Type B pancreatic cell (in vitro differentiated cells): Measurements from ENCODE around the gene STK11IP. TPM values are rescaled to one million over a fixed set of nuclear protein-coding genes. Genes with fewer than 3 reads are reported as not detected.
A peak's percentile ranks its signal among the peaks of the same experiment; 100 is the strongest.

ENCODE experiments used
- DNase-seq: peaks from one replicate; pipeline ENCODE4 v3.0.0; 2021; ENCODE audit warnings: mixed read lengths; ENCODE audit not compliant: unreplicated experiment; ENCODE audit errors: extremely low spot score
- H3K27ac Mint-ChIP-seq: 2 replicates; pipeline ENCODE4 v1.8.0; 2021; ENCODE audit warnings: mild to moderate bottlenecking, mixed read lengths
- H3K27me3 Mint-ChIP-seq: 2 replicates; pipeline ENCODE4 v1.8.0; 2021; ENCODE audit warnings: mixed read lengths
- H3K36me3 Mint-ChIP-seq: 2 replicates; pipeline ENCODE4 v1.8.0; 2021; ENCODE audit warnings: mixed read lengths
- H3K4me1 Mint-ChIP-seq: one replicate; pipeline ENCODE4 v1.8.0; 2021; ENCODE audit warnings: mixed read lengths; ENCODE audit not compliant: unreplicated experiment
- H3K4me3 Mint-ChIP-seq: 2 replicates; pipeline ENCODE4 v1.8.0; 2021; ENCODE audit warnings: mild to moderate bottlenecking, mixed read lengths
- H3K9me3 Mint-ChIP-seq: 2 replicates; pipeline ENCODE4 v1.8.0; 2021; ENCODE audit warnings: mixed read lengths
- CTCF ChIP-seq: fragments of 200-600 bp; sonication (generic); conservative IDR thresholded peaks from 2 replicates; pipeline ENCODE4 v1.5.0; 2021; ENCODE audit warnings: antibody characterized with exemption, mild to moderate bottlenecking
- long read RNA-seq: library from polyadenylated mRNA; unstranded; transcript quantifications from one replicate; pipeline ENCODE4 v2.0.0, GENCODE V29; 2020
- total RNA-seq: library from RNA; stranded (reverse); gene quantifications from 2 replicates; pipeline ENCODE4 v1.2.1, GENCODE V29; 2021; ENCODE audit warnings: low replicate concordance

STK11IP gene
- 30.7 and 42.5 TPM in 2 replicates for total RNA-seq
- long read RNA-seq, partial matches to known transcripts = 0 of 4 reads
- long read RNA-seq, other reads (novel, unspliced or antisense) = 1 of 4 reads

GRCh38 chr2:219597552-219598307, at the start of gene STK11IP:
STK11IP (plus strand) TSS chr2:219597857; CDS start chr2:219598120, 263 bp downstream.
- H3K27ac Mint-ChIP-seq = peak within 1 kb of the TSS; percentile 98
- peak; percentile 93 for DNase-seq
- peaks cover 36% of the 10 kb centered on the region for H3K4me1 Mint-ChIP-seq
- no peak for TF ChIP-seq CTCF
- H3K9me3 Mint-ChIP-seq = no peaks in the 10 kb centered on the region
- no peaks in the 10 kb centered on the region for H3K36me3 Mint-ChIP-seq
- H3K27me3 Mint-ChIP-seq = peaks cover 3% of the 10 kb centered on the region
- H3K4me3 Mint-ChIP-seq = peak within 1 kb of the TSS; percentile 98

GRCh38 chr2:219548990-219549389, 48.7 kb upstream of the STK11IP start:
- Mint-ChIP-seq H3K9me3 (no peaks in the 10 kb centered on the region), H3K4me1 (peaks cover 9% of the 10 kb centered on the region), H3K4me3 (no peak overlapping the region), H3K27me3 (peaks cover 16% of the 10 kb centered on the region), H3K36me3 (peaks cover 4% of the 10 kb centered on the region), H3K27ac (no peak overlapping the region)
- DNase-seq = no peak
- TF ChIP-seq CTCF = no peak

GRCh38 chr2:219549619-219550018, 48.0 kb upstream of the STK11IP start:
- no peak for DNase-seq
- peaks cover 4% of the 10 kb centered on the region for H3K4me1 Mint-ChIP-seq
- no peak for TF ChIP-seq CTCF
- no peak overlapping the region for H3K4me3 Mint-ChIP-seq
- H3K27me3 Mint-ChIP-seq = peaks cover 16% of the 10 kb centered on the region
- no peak overlapping the region for H3K27ac Mint-ChIP-seq
- no peaks in the 10 kb centered on the region for H3K9me3 Mint-ChIP-seq
- peaks cover 4% of the 10 kb centered on the region for H3K36me3 Mint-ChIP-seq

- no peaks in the 10 kb centered on the region for H3K9me3 Mint-ChIP-seq
- no peaks in the 10 kb centered on the region for H3K4me1 Mint-ChIP-seq
- TF ChIP-seq CTCF = no peak
- H3K27me3 Mint-ChIP-seq = peaks cover 11% of the 10 kb centered on the region
- H3K27ac Mint-ChIP-seq = no peak overlapping the region
- H3K36me3 Mint-ChIP-seq = peaks cover 4% of the 10 kb centered on the region
- DNase-seq = no peak
- peak overlapping the region; percentile 88 for H3K4me3 Mint-ChIP-seq
These were observed 45.9 kb upstream of the STK11IP start for GRCh38 chr2:219551441-219552381.

GRCh38 chr2:219552382-219553167, 45.1 kb upstream of the STK11IP start:
- DNase-seq = peak; percentile 93
- TF ChIP-seq CTCF = no peak
- H3K36me3 Mint-ChIP-seq = peaks cover 4% of the 10 kb centered on the region
- peak overlapping the region; percentile 88 for H3K4me3 Mint-ChIP-seq
- H3K9me3 Mint-ChIP-seq = no peaks in the 10 kb centered on the region
- H3K27me3 Mint-ChIP-seq = peaks cover 11% of the 10 kb centered on the region
- no peak overlapping the region for H3K27ac Mint-ChIP-seq
- H3K4me1 Mint-ChIP-seq = no peaks in the 10 kb centered on the region
